Muscle layer of colon (tissue), 2 donors: ENCODE data around the gene CACNA1C.

Source experiments
- H3K27ac ChIP-seq: one replicate; pipeline ENCODE4 v1.7.0; 2013; ENCODE audit warnings: low read depth, mild to moderate bottlenecking, low read length, moderate library complexity
- H3K27me3 ChIP-seq, 2 donors: one replicate each; pipeline ENCODE4 v1.7.0; 2013; ENCODE audit warnings: low read length in 2 of 2, mild to moderate bottlenecking in 2 of 2; ENCODE audit not compliant: insufficient read depth in 2 of 2, control insufficient read depth in 1 of 2
- H3K36me3 ChIP-seq: one replicate; pipeline ENCODE4 v1.7.0; 2013; ENCODE audit warnings: mild to moderate bottlenecking, low read length; ENCODE audit not compliant: insufficient read depth
- H3K4me1 ChIP-seq: one replicate; pipeline ENCODE4 v1.7.0; 2013; ENCODE audit warnings: mild to moderate bottlenecking, low read length; ENCODE audit not compliant: insufficient read depth
- H3K4me3 ChIP-seq, 2 donors: one replicate each; pipeline ENCODE4 v1.7.0; 2013; ENCODE audit warnings: low read length in 2 of 2, low read depth in 1 of 2, mild to moderate bottlenecking in 1 of 2, moderate library complexity in 1 of 2
- H3K9ac ChIP-seq: one replicate; pipeline ENCODE4 v1.7.0; 2013; ENCODE audit warnings: low read length
- H3K9me3 ChIP-seq: one replicate; pipeline ENCODE4 v1.7.0; 2013; ENCODE audit warnings: mild to moderate bottlenecking, low read length
- donor health status: abdominal sarcoma.
- donor health status: Adenocarcinoma of cecum.

Gene CACNA1C

GRCh38 chr12:2183556-2184541 lies 131.1 kb downstream of the CACNA1C start:
- H3K27me3 ChIP-seq = no peaks in the 10 kb centered on the region
- H3K4me3 ChIP-seq = no peak overlapping the region
- no peaks in the 10 kb centered on the region for H3K9me3 ChIP-seq
- H3K4me1 ChIP-seq = peaks cover 41% of the 10 kb centered on the region
- H3K36me3 ChIP-seq = peaks cover 4% of the 10 kb centered on the region
- H3K27ac ChIP-seq = peak overlapping the region; percentile 60
- no peak overlapping the region for H3K9ac ChIP-seq

- H3K36me3 ChIP-seq = peaks cover 4% of the 10 kb centered on the region
- no peaks in the 10 kb centered on the region for H3K9me3 ChIP-seq
- no peak overlapping the region for H3K4me3 ChIP-seq
- H3K9ac ChIP-seq = no peak overlapping the region
- no peak overlapping the region for H3K27ac ChIP-seq
- H3K4me1 ChIP-seq = peaks cover 23% of the 10 kb centered on the region
- no peaks in the 10 kb centered on the region for H3K27me3 ChIP-seq
These were observed 133.1 kb downstream of the CACNA1C start for GRCh38 chr12:2185751-2186341.

- H3K27ac ChIP-seq = no peak overlapping the region
- no peaks in the 10 kb centered on the region for H3K9me3 ChIP-seq
- peaks cover 18% of the 10 kb centered on the region for H3K4me1 ChIP-seq
- no peaks in the 10 kb centered on the region for H3K27me3 ChIP-seq
- H3K9ac ChIP-seq = no peak overlapping the region
- no peak overlapping the region for H3K4me3 ChIP-seq
- H3K36me3 ChIP-seq = peaks cover 8% of the 10 kb centered on the region
These were observed 134.6 kb downstream of the CACNA1C start for GRCh38 chr12:2187195-2187945.

GRCh38 chr12:2190085-2190484 lies 137.3 kb downstream of the CACNA1C start:
- Histone ChIP-seq H3K9ac (no peak overlapping the region), H3K4me1 (peaks cover 15% of the 10 kb centered on the region), H3K36me3 (peaks cover 6% of the 10 kb centered on the region), H3K27ac (no peak overlapping the region), H3K27me3 (no peaks in the 10 kb centered on the region), H3K4me3 (no peak overlapping the region), H3K9me3 (no peaks in the 10 kb centered on the region)

- Histone ChIP-seq H3K4me3 (no peak overlapping the region), H3K27me3 (no peaks in the 10 kb centered on the region), H3K9ac (no peak overlapping the region), H3K4me1 (peaks cover 21% of the 10 kb centered on the region), H3K36me3 (peaks cover 6% of the 10 kb centered on the region), H3K27ac (no peak overlapping the region), H3K9me3 (no peaks in the 10 kb centered on the region)
These were observed 138.2 kb downstream of the CACNA1C start for GRCh38 chr12:2190896-2191533.

GRCh38 chr12:2191534-2192153 lies 138.9 kb downstream of the CACNA1C start:
- H3K9me3 ChIP-seq = no peaks in the 10 kb centered on the region
- H3K4me1 ChIP-seq = peaks cover 27% of the 10 kb centered on the region
- H3K36me3 ChIP-seq = peaks cover 6% of the 10 kb centered on the region
- no peak overlapping the region for H3K4me3 ChIP-seq
- H3K9ac ChIP-seq = no peak overlapping the region
- no peak overlapping the region for H3K27ac ChIP-seq
- no peaks in the 10 kb centered on the region for H3K27me3 ChIP-seq

- Histone ChIP-seq H3K27ac (no peak overlapping the region), H3K9ac (no peak overlapping the region), H3K27me3 (no peaks in the 10 kb centered on the region), H3K4me3 (no peak overlapping the region), H3K4me1 (peaks cover 33% of the 10 kb centered on the region), H3K36me3 (peaks cover 6% of the 10 kb centered on the region), H3K9me3 (no peaks in the 10 kb centered on the region)
These were observed 139.4 kb downstream of the CACNA1C start for GRCh38 chr12:2192231-2192630.

- no peaks in the 10 kb centered on the region for H3K9me3 ChIP-seq
- no peak overlapping the region for H3K27ac ChIP-seq
- no peaks in the 10 kb centered on the region for H3K27me3 ChIP-seq
- no peak overlapping the region for H3K4me3 ChIP-seq
- peaks cover 6% of the 10 kb centered on the region for H3K36me3 ChIP-seq
- no peak overlapping the region for H3K9ac ChIP-seq
- peaks cover 46% of the 10 kb centered on the region for H3K4me1 ChIP-seq
These were observed 141.3 kb downstream of the CACNA1C start for GRCh38 chr12:2194060-2194459.

- Histone ChIP-seq H3K9ac (no peak overlapping the region), H3K9me3 (no peaks in the 10 kb centered on the region), H3K27ac (no peak overlapping the region), H3K27me3 (no peaks in the 10 kb centered on the region), H3K4me1 (peaks cover 46% of the 10 kb centered on the region), H3K4me3 (no peak overlapping the region), H3K36me3 (peaks cover 6% of the 10 kb centered on the region)
These were observed 141.8 kb downstream of the CACNA1C start for GRCh38 chr12:2194571-2194970.

GRCh38 chr12:2195085-2195484 lies 142.3 kb downstream of the CACNA1C start:
- Histone ChIP-seq H3K4me1 (peaks cover 46% of the 10 kb centered on the region), H3K9ac (no peak overlapping the region), H3K27ac (no peak overlapping the region)

More at GRCh38 chr12:2195085-2195484, 142.3 kb downstream of the CACNA1C start:
- Histone ChIP-seq H3K27me3 (no peaks in the 10 kb centered on the region), H3K36me3 (peaks cover 6% of the 10 kb centered on the region), H3K4me3 (no peak overlapping the region), H3K9me3 (no peaks in the 10 kb centered on the region)
